GM13976 (cell line): ENCODE data around the gene POLE3.
"Not testable (repeated sequence)": the region's sequence is repeated elsewhere in the genome, so short reads cannot be mapped to it uniquely, and the experiment has no call there.

Source experiments
- DNase-seq: peaks from one replicate; pipeline ENCODE4 v3.0.0; 2012; ENCODE audit warnings: low spot score
- in situ Hi-C: fragments of 300-500 bp; cut with MboI; formaldehyde crosslinking; loops from one replicate; pipeline ENCODE4 v1.12.0; 2022; ENCODE audit warnings: low sequenced_read_pairs, mixed read lengths, inconsistent platforms; ENCODE audit not compliant: unreplicated experiment
- TF ChIP-seq, protein P1 (sequence below): IDR thresholded peaks from 2 replicates; pipeline ENCODE4 v1.5.1; 2012; ENCODE audit warnings: borderline replicate concordance, mild to moderate bottlenecking; ENCODE audit not compliant: insufficient read depth; ENCODE audit errors: extremely low read depth, missing control alignments, control extremely low read depth

Gene POLE3

DNA sequence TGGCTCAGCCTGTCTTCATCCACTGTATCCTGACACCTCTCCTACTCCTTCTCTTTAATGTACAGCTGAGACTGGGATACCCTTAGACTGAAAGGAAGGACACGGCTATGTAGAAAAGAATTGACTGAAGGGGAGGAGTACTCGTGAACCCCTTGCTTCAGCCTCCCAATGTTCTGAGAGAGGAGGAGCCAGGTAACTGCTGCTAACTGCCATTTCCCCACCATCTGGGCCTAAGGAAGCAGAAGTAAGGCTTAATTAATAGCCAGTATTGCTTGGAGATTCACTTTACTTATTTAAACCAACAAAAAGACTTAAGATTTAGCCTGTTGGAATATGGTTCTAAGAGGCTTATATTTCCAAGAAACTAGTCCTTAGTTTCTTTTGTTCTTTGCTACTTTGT, 34.3 kb upstream of the POLE3 start:
- no peak for DNase-seq
- TF ChIP-seq, protein P1, sequence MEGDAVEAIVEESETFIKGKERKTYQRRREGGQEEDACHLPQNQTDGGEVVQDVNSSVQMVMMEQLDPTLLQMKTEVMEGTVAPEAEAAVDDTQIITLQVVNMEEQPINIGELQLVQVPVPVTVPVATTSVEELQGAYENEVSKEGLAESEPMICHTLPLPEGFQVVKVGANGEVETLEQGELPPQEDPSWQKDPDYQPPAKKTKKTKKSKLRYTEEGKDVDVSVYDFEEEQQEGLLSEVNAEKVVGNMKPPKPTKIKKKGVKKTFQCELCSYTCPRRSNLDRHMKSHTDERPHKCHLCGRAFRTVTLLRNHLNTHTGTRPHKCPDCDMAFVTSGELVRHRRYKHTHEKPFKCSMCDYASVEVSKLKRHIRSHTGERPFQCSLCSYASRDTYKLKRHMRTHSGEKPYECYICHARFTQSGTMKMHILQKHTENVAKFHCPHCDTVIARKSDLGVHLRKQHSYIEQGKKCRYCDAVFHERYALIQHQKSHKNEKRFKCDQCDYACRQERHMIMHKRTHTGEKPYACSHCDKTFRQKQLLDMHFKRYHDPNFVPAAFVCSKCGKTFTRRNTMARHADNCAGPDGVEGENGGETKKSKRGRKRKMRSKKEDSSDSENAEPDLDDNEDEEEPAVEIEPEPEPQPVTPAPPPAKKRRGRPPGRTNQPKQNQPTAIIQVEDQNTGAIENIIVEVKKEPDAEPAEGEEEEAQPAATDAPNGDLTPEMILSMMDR = no peak
- in situ Hi-C loops = loop anchor here (5.0 kb wide), 2 partner anchors 148 to 213 kb away; no protein-coding TSS in a partner anchor

DNA sequence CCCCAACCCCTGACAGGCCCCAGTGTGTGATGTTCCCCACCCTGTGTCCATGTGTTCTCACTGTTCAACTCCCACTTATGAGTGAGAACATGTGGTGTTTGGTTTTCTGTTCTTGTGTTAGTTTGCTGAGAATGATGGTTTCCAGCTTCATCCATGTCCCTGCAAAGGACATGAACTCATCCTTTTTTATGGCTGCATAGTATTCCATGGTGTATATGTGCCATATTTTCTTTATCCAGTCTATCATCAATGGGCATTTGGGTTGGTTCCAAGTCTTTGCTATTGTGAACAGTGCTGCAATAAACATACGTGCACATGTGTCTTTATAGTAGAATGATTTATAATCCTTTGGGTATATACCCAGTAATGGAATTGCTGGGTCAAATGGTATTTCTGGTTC, 27.2 kb upstream of the POLE3 start:
- in situ Hi-C loops = not testable (repeated sequence)

DNA sequence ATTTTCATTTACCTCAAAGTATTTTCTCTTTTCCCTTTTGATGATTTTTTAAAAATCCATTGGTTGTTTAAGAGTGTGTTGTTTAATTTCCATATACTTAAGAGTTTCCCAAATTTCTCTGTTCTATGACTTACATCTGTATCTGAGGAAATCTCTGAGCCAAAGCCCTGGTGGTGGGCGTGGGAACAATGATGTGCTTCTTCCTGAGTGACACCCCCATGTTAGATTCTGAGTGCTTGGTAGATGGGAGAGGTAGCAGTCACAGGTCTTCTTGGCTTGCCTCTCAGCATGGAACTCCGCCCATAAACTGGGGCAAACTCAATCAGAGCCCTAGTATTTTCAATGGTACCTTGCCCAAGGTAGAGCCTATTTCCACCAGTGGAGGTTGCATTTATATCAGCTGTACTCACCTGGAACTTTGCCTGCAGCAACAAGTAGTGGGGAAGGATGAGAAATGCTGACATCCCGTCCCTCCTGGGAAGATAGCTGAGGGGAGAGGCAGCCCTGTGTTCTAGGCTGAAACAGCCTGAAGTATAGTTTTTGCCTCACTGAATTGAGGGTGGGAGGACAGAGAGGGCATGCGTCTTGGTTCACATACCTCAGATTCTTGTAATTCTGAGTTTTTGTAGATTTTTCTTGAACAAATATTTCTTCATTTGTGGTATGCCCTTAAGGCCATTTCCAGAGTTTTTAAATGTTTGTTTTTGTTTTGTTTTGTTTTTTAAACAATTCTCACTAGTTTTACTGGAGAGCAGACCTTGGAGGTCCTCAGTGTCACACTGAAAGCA, 26.4 kb upstream of the POLE3 start:
- in situ Hi-C loops = no loop called here
- DNase-seq = no peak
- TF ChIP-seq, protein P1 = no peak

More for the DNA sequence above, 27.2 kb upstream of the POLE3 start:
- DNase-seq = not testable (repeated sequence)

DNA sequence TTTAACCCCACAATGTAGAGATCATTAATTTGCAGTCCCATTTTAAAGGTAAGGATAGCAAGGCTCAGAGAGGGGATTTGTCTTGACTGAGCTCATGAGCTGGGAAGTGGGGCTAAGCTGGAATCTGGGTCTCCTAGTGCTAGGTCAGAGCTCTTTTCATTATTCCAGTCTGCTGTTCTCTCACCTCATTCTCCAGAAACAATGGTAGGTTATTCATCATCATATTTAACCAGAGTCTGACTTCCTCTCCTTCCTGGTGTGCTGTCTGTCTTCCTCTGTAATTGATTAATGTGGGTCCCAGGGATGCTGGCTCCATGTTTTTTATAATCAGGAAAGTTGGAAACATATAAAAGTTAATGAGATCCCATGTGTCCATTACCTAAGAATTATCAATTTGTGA, 20.7 kb upstream of the POLE3 start:
- TF ChIP-seq, protein P1 = no peak
- in situ Hi-C loops = no loop called here
- no peak for DNase-seq

DNA sequence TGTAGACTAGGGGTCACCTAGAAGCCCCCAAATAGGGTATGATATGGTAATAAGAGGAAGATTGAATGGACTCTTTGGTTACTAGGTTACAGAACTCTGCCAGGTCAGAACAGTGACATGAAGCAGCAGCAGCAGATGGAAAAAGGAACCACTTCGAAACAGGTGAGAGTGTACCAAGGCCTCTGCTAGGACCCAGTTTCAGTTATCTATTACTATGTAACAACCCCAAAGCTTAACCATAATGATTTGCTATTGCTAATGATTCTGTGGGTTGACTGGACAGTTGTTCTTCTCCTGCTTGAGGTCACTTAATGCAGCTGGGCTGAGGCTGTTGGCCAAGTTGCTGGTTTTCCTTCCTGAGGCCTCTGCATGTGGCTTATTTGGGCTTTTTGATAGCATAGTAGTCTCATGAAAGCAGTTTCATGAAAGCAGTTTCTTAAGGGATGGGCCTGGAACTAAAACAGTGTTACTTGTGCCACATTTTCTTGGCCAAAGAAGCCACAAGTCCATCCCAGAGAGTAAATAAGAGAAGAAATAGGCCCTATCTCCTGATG, 17.7 kb upstream of the POLE3 start:
- in situ Hi-C loops = no loop called here
- no peak for DNase-seq
- TF ChIP-seq, protein P1 = no peak

DNA sequence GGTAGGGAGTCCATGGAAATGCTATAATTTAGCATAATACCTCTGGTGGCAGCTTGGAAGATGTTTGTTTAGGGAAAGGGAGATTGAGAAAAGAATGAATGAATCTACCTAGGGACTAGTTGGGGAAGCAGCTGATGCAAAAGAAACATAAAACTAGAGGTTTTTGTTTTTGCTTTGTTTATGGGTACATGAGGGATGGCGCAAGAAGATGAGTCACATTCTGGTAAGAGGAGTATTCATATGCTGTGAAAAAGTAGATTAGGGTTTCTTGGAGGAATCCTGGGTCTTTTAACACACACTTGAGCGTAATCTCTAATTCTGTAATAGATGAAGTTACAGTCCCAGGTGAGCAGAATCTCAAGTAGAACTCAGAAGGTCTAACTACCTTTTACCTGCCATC, 17.2 kb upstream of the POLE3 start:
- no peak for DNase-seq
- TF ChIP-seq, protein P1 = no peak
- in situ Hi-C loops = no loop called here

DNA sequence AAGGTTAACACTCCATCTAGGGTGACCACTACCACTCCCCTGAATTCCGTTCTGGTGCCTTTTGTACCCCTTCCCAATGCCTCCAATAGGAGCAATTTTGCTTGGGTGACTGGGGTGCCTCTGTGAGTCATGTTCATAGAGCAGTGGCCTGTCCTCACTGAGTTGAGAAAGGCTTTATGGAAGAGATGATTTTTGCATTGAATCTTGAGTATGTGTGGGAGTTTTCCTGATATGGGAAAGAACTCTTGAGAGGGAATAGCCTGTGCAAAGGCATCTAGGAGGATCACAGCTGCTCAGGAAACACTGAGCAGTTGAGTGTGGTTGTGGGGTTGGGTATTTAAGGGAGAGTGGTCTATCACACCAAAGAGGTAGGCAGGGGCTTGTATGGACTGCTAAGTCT, 16.2 kb upstream of the POLE3 start:
- TF ChIP-seq, protein P1 = no peak
- no peak for DNase-seq
- in situ Hi-C loops = no loop called here
